Mesenchymal stem cell (in vitro differentiated cells and primary cell): ENCODE measurements around the gene CPT1C.

Source experiments
- DNase-seq: peaks from one replicate; pipeline ENCODE4 v3.0.0-alpha.2; 2013
- H2AFZ ChIP-seq: one replicate; pipeline ENCODE4 v1.6.1; 2013; ENCODE audit warnings: low read depth, mild to moderate bottlenecking, control low read depth, inconsistent platforms, low read length, moderate library complexity
- H2AK5ac ChIP-seq: 2 replicates; pipeline ENCODE4 v1.6.1; 2013; ENCODE audit warnings: low read length, moderate library complexity, mild to moderate bottlenecking, inconsistent platforms; ENCODE audit not compliant: severe bottlenecking
- H2BK120ac ChIP-seq: one replicate; pipeline ENCODE4 v1.6.1; 2013; ENCODE audit warnings: low read depth, mild to moderate bottlenecking, inconsistent platforms, low read length, moderate library complexity
- H2BK12ac ChIP-seq, 2 experiments: one replicate each; pipeline ENCODE4 v1.6.1; 2013; ENCODE audit warnings: inconsistent platforms in 2 of 2, low read length in 2 of 2, mild to moderate bottlenecking in 2 of 2, moderate library complexity in 2 of 2, control low read depth in 1 of 2
- H2BK15ac ChIP-seq: one replicate; pipeline ENCODE4 v1.6.1; 2013; ENCODE audit warnings: mild to moderate bottlenecking, low read depth, inconsistent platforms; ENCODE audit not compliant: poor library complexity, severe bottlenecking
- H2BK5ac ChIP-seq: 2 replicates; pipeline ENCODE4 v1.6.1; 2013; ENCODE audit warnings: low read depth, mild to moderate bottlenecking, low read length, control low read depth, inconsistent platforms; ENCODE audit not compliant: poor library complexity, severe bottlenecking
- H3K14ac ChIP-seq, 2 experiments: one replicate each; pipeline ENCODE4 v1.6.1; 2013; ENCODE audit warnings: inconsistent platforms in 2 of 2, low read length in 2 of 2, control low read depth in 1 of 2, mild to moderate bottlenecking in 1 of 2, moderate library complexity in 1 of 2
- H3K18ac ChIP-seq, 2 experiments: one replicate each; pipeline ENCODE4 v1.6.1; 2013; ENCODE audit warnings: inconsistent platforms in 2 of 2, low read length in 2 of 2, control low read depth in 1 of 2, low read depth in 1 of 2, mild to moderate bottlenecking in 1 of 2
- H3K23ac ChIP-seq, 2 experiments: one replicate each; pipeline ENCODE4 v1.6.1; 2013; ENCODE audit warnings: inconsistent platforms in 2 of 2, low read length in 2 of 2, mild to moderate bottlenecking in 2 of 2, moderate library complexity in 2 of 2, control low read depth in 1 of 2
- H3K27ac ChIP-seq: 2 replicates; pipeline ENCODE4 v1.5.1; 2013; ENCODE audit warnings: mild to moderate bottlenecking, moderate library complexity, low read length, control low read depth, inconsistent platforms; ENCODE audit not compliant: poor library complexity, severe bottlenecking
- H3K27me3 ChIP-seq, 2 experiments: 2 replicates each; pipeline versions ENCODE4 v1.6.1 to v1.7.0; 2013; ENCODE audit warnings: low read length in 2 of 2, mild to moderate bottlenecking in 2 of 2, moderate library complexity in 2 of 2, control low read depth in 1 of 2, inconsistent platforms in 1 of 2; ENCODE audit not compliant: control insufficient read depth in 1 of 2, insufficient read depth in 1 of 2
- H3K36me3 ChIP-seq, 2 experiments: 2 replicates each; pipeline versions ENCODE4 v1.6.1 to v1.7.0; 2013; ENCODE audit warnings: low read length in 2 of 2, control low read depth in 1 of 2, inconsistent platforms in 1 of 2, low read depth in 1 of 2, mild to moderate bottlenecking in 1 of 2; ENCODE audit not compliant: insufficient read depth in 2 of 2, control insufficient read depth in 1 of 2
- H3K4ac ChIP-seq, 2 experiments: one replicate each; pipeline ENCODE4 v1.6.1; 2013; ENCODE audit warnings: inconsistent platforms in 2 of 2, low read length in 2 of 2, mild to moderate bottlenecking in 2 of 2, moderate library complexity in 2 of 2, control low read depth in 1 of 2, low read depth in 1 of 2
- H3K4me1 ChIP-seq: 2 replicates; pipeline ENCODE4 v1.6.1; 2013; ENCODE audit warnings: low read depth, low read length, control low read depth; ENCODE audit not compliant: control insufficient read depth, insufficient read depth
- H3K4me2 ChIP-seq: 2 replicates; pipeline ENCODE4 v1.6.1; 2013; ENCODE audit warnings: low read length, mild to moderate bottlenecking, inconsistent platforms; ENCODE audit not compliant: poor library complexity, severe bottlenecking
- H3K4me3 ChIP-seq, 2 experiments: 2 replicates each; pipeline versions ENCODE4 v1.5.1 to v1.7.0; 2013; ENCODE audit warnings: low read length in 2 of 2, mild to moderate bottlenecking in 2 of 2, control low read depth in 1 of 2, low read depth in 1 of 2; ENCODE audit not compliant: insufficient read depth in 1 of 2
- H3K79me1 ChIP-seq: replicated peaks from 2 replicates; pipeline ENCODE4 v1.6.1; 2013; ENCODE audit warnings: mild to moderate bottlenecking, control low read depth, low read length, inconsistent platforms; ENCODE audit not compliant: poor library complexity, severe bottlenecking
- H3K9ac ChIP-seq: 2 replicates; pipeline ENCODE4 v1.7.0; 2013; ENCODE audit warnings: mild to moderate bottlenecking, low read length, moderate library complexity
- H3K9me3 ChIP-seq: 2 replicates; pipeline ENCODE4 v1.7.0; 2013; ENCODE audit warnings: mild to moderate bottlenecking, low read length; ENCODE audit not compliant: control insufficient read depth
- H4K8ac ChIP-seq: one replicate; pipeline ENCODE4 v1.6.1; 2013; ENCODE audit warnings: inconsistent platforms, mild to moderate bottlenecking, low read length, moderate library complexity
- H4K91ac ChIP-seq: one replicate; pipeline ENCODE4 v1.6.1; 2013; ENCODE audit warnings: mild to moderate bottlenecking, low read length, inconsistent platforms
- WGBS: methylation state at CpG from one replicate; pipeline ENCODE4 v1.1.7; 2013; ENCODE audit warnings: mixed read lengths; 5-methylcytosine and 5-hydroxymethylcytosine counted together

Gene CPT1C

DNA sequence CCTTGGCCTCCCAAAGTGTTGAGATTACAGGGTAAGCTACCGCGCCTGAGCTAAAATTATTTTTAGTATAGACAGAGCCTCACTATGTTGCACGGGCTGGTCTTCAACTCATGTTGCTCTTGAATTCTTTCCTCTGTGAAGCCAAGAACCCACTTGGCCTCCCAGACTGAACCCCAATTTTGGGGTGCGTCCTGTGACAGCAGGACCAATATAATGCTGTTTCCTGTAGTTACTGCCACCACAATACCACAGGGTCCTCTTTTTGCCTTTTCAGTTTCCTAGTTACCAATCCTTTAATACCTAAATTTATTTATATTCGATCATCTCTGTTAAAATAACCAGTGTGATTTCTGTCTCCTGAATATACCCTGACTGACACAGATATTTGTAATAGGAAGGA, 39.2 kb downstream of the CPT1C start:
- Histone ChIP-seq H3K36me3 (peaks cover 0 to 8% of the 10 kb centered on the region in 2 experiments), H3K79me1 (no peaks in the 10 kb centered on the region), H3K27me3 (no peaks in the 10 kb centered on the region), H4K8ac (no peak overlapping the region), H2BK5ac (no peak overlapping the region), H3K18ac (no peak overlapping the region), H3K9me3 (no peaks in the 10 kb centered on the region), H3K4me2 (no peak overlapping the region), H2AFZ (peak overlapping the region; percentile 42), H3K14ac (no peak overlapping the region), H2AK5ac (no peak overlapping the region), H2BK120ac (no peak overlapping the region), H4K91ac (no peak overlapping the region), H3K4me1 (no peaks in the 10 kb centered on the region), H3K23ac (no peak overlapping the region), H3K4ac (no peak overlapping the region), H3K9ac (no peak overlapping the region), H2BK12ac (no peak overlapping the region), H3K27ac (no peak overlapping the region), H3K4me3 (no peak overlapping the region), H2BK15ac (no peak overlapping the region)
- no peak for DNase-seq
- WGBS = 97% methylated on average over 4 of the region's 5 CpGs

DNA sequence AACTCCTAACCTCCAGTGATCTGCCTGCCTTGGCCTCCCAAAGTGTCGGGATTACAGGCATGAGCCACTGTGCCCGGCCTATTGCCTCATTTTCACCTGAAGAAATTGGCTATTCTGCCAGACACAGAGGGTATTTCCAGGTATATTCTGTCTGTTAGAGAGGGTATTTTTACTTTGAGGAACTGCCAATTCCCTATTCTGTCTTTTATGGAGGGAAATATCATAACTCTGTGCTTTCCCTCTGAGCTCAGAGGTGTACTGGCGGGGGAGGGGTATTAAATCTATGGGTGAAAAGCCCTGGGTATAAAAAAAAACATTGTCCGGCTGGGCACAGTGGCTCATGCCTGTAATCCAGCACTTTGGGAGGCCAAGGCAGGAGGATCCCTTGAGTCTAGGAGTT, 47.4 kb downstream of the CPT1C start:
- peaks cover 3% of the 10 kb centered on the region for H3K4me1 ChIP-seq
- no peak overlapping the region for H2BK120ac ChIP-seq
- no peak overlapping the region for H3K4ac ChIP-seq
- H2BK5ac ChIP-seq = no peak overlapping the region
- H3K4me3 ChIP-seq = no peak overlapping the region
- H3K79me1 ChIP-seq = no peaks in the 10 kb centered on the region
- no peaks in the 10 kb centered on the region for H3K27me3 ChIP-seq
- no peaks in the 10 kb centered on the region for H3K36me3 ChIP-seq
- WGBS = 93% methylated on average over 4 of the region's 4 CpGs
- no peak overlapping the region for H3K4me2 ChIP-seq
- H2BK15ac ChIP-seq = no peak overlapping the region
- H3K18ac ChIP-seq = no peak overlapping the region
- H4K91ac ChIP-seq = no peak overlapping the region
- H3K9ac ChIP-seq = no peak overlapping the region
- H2BK12ac ChIP-seq = no peak overlapping the region
- no peak overlapping the region for H3K27ac ChIP-seq
- H2AFZ ChIP-seq = no peak overlapping the region
- H4K8ac ChIP-seq = no peak overlapping the region
- no peak overlapping the region for H2AK5ac ChIP-seq
- no peak overlapping the region for H3K23ac ChIP-seq
- no peak for DNase-seq
- no peak overlapping the region for H3K14ac ChIP-seq
- H3K9me3 ChIP-seq = no peaks in the 10 kb centered on the region

DNA sequence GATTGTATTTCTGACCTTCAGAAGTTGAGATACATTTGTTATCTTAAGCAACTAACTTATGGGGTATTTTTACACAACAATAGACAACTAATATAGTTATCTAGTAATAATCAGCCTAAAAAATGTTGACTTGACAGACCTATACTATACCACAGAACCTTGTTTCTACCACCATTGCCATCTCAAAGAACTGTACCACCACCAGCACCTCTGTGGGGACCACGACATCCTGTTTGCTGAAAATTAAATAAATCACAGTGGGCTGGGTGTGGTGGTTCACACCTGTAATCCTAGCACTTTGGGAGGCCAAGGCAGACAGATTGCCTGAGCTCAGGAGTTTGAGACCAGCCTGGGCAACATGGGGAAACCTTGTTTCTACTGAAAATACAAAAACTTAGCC, 48.2 kb downstream of the CPT1C start:
- Histone ChIP-seq H3K4me3 (no peak overlapping the region), H2BK5ac (no peak overlapping the region), H2BK15ac (no peak overlapping the region), H2BK120ac (no peak overlapping the region), H3K36me3 (no peaks in the 10 kb centered on the region), H3K27me3 (no peaks in the 10 kb centered on the region), H3K79me1 (no peaks in the 10 kb centered on the region), H2AFZ (no peak overlapping the region), H3K18ac (no peak overlapping the region), H3K9me3 (no peaks in the 10 kb centered on the region), H2BK12ac (no peak overlapping the region), H3K23ac (no peak overlapping the region), H3K27ac (no peak overlapping the region), H3K9ac (no peak overlapping the region), H3K4me1 (peaks cover 3% of the 10 kb centered on the region), H4K91ac (no peak overlapping the region), H3K4ac (no peak overlapping the region), H4K8ac (no peak overlapping the region), H3K14ac (no peak overlapping the region), H3K4me2 (no peak overlapping the region), H2AK5ac (no peak overlapping the region)
- no peak for DNase-seq
- WGBS = 100% methylated on average over 1 of the region's 1 CpG

DNA sequence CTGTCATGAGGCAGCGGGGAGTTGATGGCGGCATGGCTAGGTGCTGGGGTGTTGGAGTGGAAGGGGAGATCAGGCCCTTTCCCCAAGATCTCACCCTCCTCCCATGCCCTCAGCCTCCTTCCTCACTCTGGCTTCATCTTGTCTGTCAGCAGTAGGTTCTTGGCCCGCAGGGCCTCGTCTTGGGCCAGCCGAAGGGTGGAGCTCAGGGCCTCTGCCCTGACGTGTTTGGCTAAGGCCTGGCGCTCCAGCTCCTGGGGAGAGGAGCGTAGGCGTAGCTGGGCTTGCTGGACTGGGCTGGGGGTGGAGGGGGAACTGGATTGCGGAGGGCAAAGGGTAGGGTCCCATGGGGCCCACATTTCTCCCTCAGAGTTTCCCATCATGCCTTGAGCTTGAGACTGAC, 49.0 kb downstream of the CPT1C start:
- H4K91ac ChIP-seq = no peak overlapping the region
- WGBS = 98% methylated on average over 10 of the region's 10 CpGs
- no peaks in the 10 kb centered on the region for H3K27me3 ChIP-seq
- peaks cover 3% of the 10 kb centered on the region for H3K4me1 ChIP-seq
- H2BK15ac ChIP-seq = no peak overlapping the region
- DNase-seq = no peak
- no peak overlapping the region for H2AFZ ChIP-seq
- H3K36me3 ChIP-seq = no peaks in the 10 kb centered on the region
- H2BK120ac ChIP-seq = no peak overlapping the region
- no peak overlapping the region for H3K9ac ChIP-seq
- H2AK5ac ChIP-seq = no peak overlapping the region
- no peak overlapping the region for H2BK12ac ChIP-seq
- no peak overlapping the region for H3K14ac ChIP-seq
- H3K4ac ChIP-seq = no peak overlapping the region
- H4K8ac ChIP-seq = no peak overlapping the region
- H3K18ac ChIP-seq = no peak overlapping the region
- H3K79me1 ChIP-seq = no peaks in the 10 kb centered on the region
- no peak overlapping the region for H3K4me3 ChIP-seq
- no peak overlapping the region for H2BK5ac ChIP-seq
- no peak overlapping the region for H3K4me2 ChIP-seq
- H3K27ac ChIP-seq = no peak overlapping the region
- no peak overlapping the region for H3K23ac ChIP-seq
- no peaks in the 10 kb centered on the region for H3K9me3 ChIP-seq
